Activated T-helper 1 cell treated with anti-CD3 and anti-CD28 coated beads, Interleukin-12 subunit alpha, Interleukin-12 subunit beta, Interleukin-2, Interleukin-4 antibody, amounts not matched to agents 30 ng/mL and 10 ng/mL and 1 ng/mL, durations not matched to agents 14 hours and 24 hours and 36 hours (primary cell): Measurements from ENCODE around the gene ODF4. TPM values are rescaled to one million over a fixed set of nuclear protein-coding genes. Genes with fewer than 3 reads are reported as not detected.
"Not testable (repeated sequence)": the region's sequence is repeated elsewhere in the genome, so short reads cannot be mapped to it uniquely, and the experiment has no call there.

Experiments used
- DNase-seq: peaks from one replicate; pipeline ENCODE4 v3.0.0; 2021; ENCODE audit warnings: low spot score
- H3K27ac Mint-ChIP-seq: one replicate; pipeline ENCODE4 v1.8.0; 2021; ENCODE audit warnings: mild to moderate bottlenecking, mixed read lengths
- H3K27me3 Mint-ChIP-seq: one replicate; pipeline ENCODE4 v1.8.0; 2022; ENCODE audit warnings: mild to moderate bottlenecking, moderate library complexity, mixed read lengths; ENCODE audit not compliant: insufficient read depth
- H3K36me3 Mint-ChIP-seq: one replicate; pipeline ENCODE4 v1.8.0; 2021; ENCODE audit warnings: low read depth, mixed read lengths
- H3K4me1 Mint-ChIP-seq: one replicate; pipeline ENCODE4 v1.8.0; 2021; ENCODE audit warnings: low read depth, mixed read lengths
- H3K4me3 Mint-ChIP-seq: one replicate; pipeline ENCODE4 v1.8.0; 2021; ENCODE audit warnings: mild to moderate bottlenecking, moderate library complexity, mixed read lengths
- H3K9me3 Mint-ChIP-seq: one replicate; pipeline ENCODE4 v1.8.0; 2021; ENCODE audit warnings: mixed read lengths
- intact Hi-C: fragments of 100-400 bp; cut with micrococcal nuclease; formaldehyde crosslinking; loops from one replicate; pipeline ENCODE4 v1.15.1; 2024
- total RNA-seq: library from RNA; stranded (reverse); gene quantifications from 2 replicates; pipeline ENCODE4 v1.2.3, GENCODE V29; 2022

Gene ODF4
- total RNA-seq, 1 donor from 2014 or later = not detected

GRCh38 chr17:8360751-8361150, 21.1 kb downstream of the ODF4 start:
- Mint-ChIP-seq H3K27me3 (peaks cover 5% of the 10 kb centered on the region), H3K9me3 (no peaks in the 10 kb centered on the region), H3K36me3 (no peaks in the 10 kb centered on the region), H3K4me3 (no peak overlapping the region), H3K4me1 (peaks cover 5% of the 10 kb centered on the region), H3K27ac (no peak overlapping the region)
- intact Hi-C loops = no loop called here
- DNase-seq = no peak

GRCh38 chr17:8362651-8363332, 23.2 kb downstream of the ODF4 start:
- DNase-seq = no peak
- H3K36me3 Mint-ChIP-seq = no peaks in the 10 kb centered on the region
- no peak overlapping the region for H3K27ac Mint-ChIP-seq
- peaks cover 5% of the 10 kb centered on the region for H3K4me1 Mint-ChIP-seq
- intact Hi-C loops = no loop called here
- H3K4me3 Mint-ChIP-seq = no peak overlapping the region
- H3K9me3 Mint-ChIP-seq = no peaks in the 10 kb centered on the region
- H3K27me3 Mint-ChIP-seq = peaks cover 5% of the 10 kb centered on the region

GRCh38 chr17:8365143-8365542, 25.5 kb downstream of the ODF4 start:
- intact Hi-C loops = no loop called here
- DNase-seq = no peak
- peaks cover 5% of the 10 kb centered on the region for H3K4me1 Mint-ChIP-seq
- H3K27ac Mint-ChIP-seq = no peak overlapping the region
- peaks cover 11% of the 10 kb centered on the region for H3K36me3 Mint-ChIP-seq
- H3K27me3 Mint-ChIP-seq = no peaks in the 10 kb centered on the region
- no peak overlapping the region for H3K4me3 Mint-ChIP-seq
- no peaks in the 10 kb centered on the region for H3K9me3 Mint-ChIP-seq

GRCh38 chr17:8366231-8366630, 26.6 kb downstream of the ODF4 start:
- Mint-ChIP-seq H3K4me1 (peaks cover under 1% of the 10 kb centered on the region), H3K4me3 (no peak overlapping the region), H3K27me3 (no peaks in the 10 kb centered on the region), H3K9me3 (no peaks in the 10 kb centered on the region), H3K36me3 (peaks cover 13% of the 10 kb centered on the region), H3K27ac (no peak overlapping the region)
- intact Hi-C loops = no loop called here
- no peak for DNase-seq

- Mint-ChIP-seq H3K9me3 (no peaks in the 10 kb centered on the region), H3K27ac (no peak overlapping the region), H3K4me3 (no peak overlapping the region), H3K36me3 (peaks cover 16% of the 10 kb centered on the region), H3K27me3 (no peaks in the 10 kb centered on the region), H3K4me1 (no peaks in the 10 kb centered on the region)
- intact Hi-C loops = no loop called here
- no peak for DNase-seq
Measured at GRCh38 chr17:8368193-8368592, 28.6 kb downstream of the ODF4 start.

GRCh38 chr17:8369944-8370343, 30.3 kb downstream of the ODF4 start:
- no peaks in the 10 kb centered on the region for H3K27me3 Mint-ChIP-seq
- no peaks in the 10 kb centered on the region for H3K4me1 Mint-ChIP-seq
- peaks cover 17% of the 10 kb centered on the region for H3K36me3 Mint-ChIP-seq
- intact Hi-C loops = loop anchor here (10.0 kb wide), 1 partner anchor 145 kb away; no protein-coding TSS in a partner anchor
- H3K27ac Mint-ChIP-seq = no peak overlapping the region
- H3K4me3 Mint-ChIP-seq = no peak overlapping the region
- no peaks in the 10 kb centered on the region for H3K9me3 Mint-ChIP-seq
- no peak for DNase-seq

GRCh38 chr17:8371786-8372185, 32.1 kb downstream of the ODF4 start:
- Mint-ChIP-seq H3K4me3 (no peak overlapping the region), H3K9me3 (no peaks in the 10 kb centered on the region), H3K36me3 (peaks cover 24% of the 10 kb centered on the region), H3K4me1 (peaks cover 15% of the 10 kb centered on the region), H3K27me3 (no peaks in the 10 kb centered on the region), H3K27ac (no peak overlapping the region)
- DNase-seq = no peak
- intact Hi-C loops = loop anchor here (10.0 kb wide), 1 partner anchor 147 kb away; no protein-coding TSS in a partner anchor

GRCh38 chr17:8372422-8372821, 32.8 kb downstream of the ODF4 start:
- H3K4me1 Mint-ChIP-seq = peaks cover 21% of the 10 kb centered on the region
- H3K27me3 Mint-ChIP-seq = no peaks in the 10 kb centered on the region
- no peak overlapping the region for H3K4me3 Mint-ChIP-seq
- H3K9me3 Mint-ChIP-seq = no peaks in the 10 kb centered on the region
- no peak for DNase-seq
- no peak overlapping the region for H3K27ac Mint-ChIP-seq
- intact Hi-C loops = loop anchor here (10.0 kb wide), 1 partner anchor 148 kb away; no protein-coding TSS in a partner anchor
- H3K36me3 Mint-ChIP-seq = peaks cover 27% of the 10 kb centered on the region

- DNase-seq, H3K4me3 Mint-ChIP-seq, H3K27ac Mint-ChIP-seq, H3K27me3 Mint-ChIP-seq, H3K9me3 Mint-ChIP-seq: not testable (repeated sequence)
- H3K4me1 Mint-ChIP-seq = peaks cover 34% of the 10 kb centered on the region
- intact Hi-C loops = loop anchor here (10.0 kb wide), 1 partner anchor 149 kb away; no protein-coding TSS in a partner anchor
- H3K36me3 Mint-ChIP-seq = peaks cover 41% of the 10 kb centered on the region
Measured at GRCh38 chr17:8373856-8374255, 34.2 kb downstream of the ODF4 start.

GRCh38 chr17:8375738-8376259, 36.2 kb downstream of the ODF4 start:
- peak overlapping the region; percentile 75 for H3K27ac Mint-ChIP-seq
- H3K9me3 Mint-ChIP-seq = no peaks in the 10 kb centered on the region
- intact Hi-C loops = loop anchor here (10.0 kb wide), 1 partner anchor 151 kb away; no protein-coding TSS in a partner anchor
- H3K27me3 Mint-ChIP-seq = no peaks in the 10 kb centered on the region
- H3K4me3 Mint-ChIP-seq = peak overlapping the region; percentile 86
- DNase-seq = no peak
- H3K36me3 Mint-ChIP-seq = peaks cover 42% of the 10 kb centered on the region
- H3K4me1 Mint-ChIP-seq = peaks cover 50% of the 10 kb centered on the region

GRCh38 chr17:8376271-8377067, 36.8 kb downstream of the ODF4 start, which contains the start of gene KRABD2:
TSS of gene KRABD2 (minus strand) at chr17:8376704.
- peaks cover 57% of the 10 kb centered on the region for H3K4me1 Mint-ChIP-seq
- peak; percentile 86 for DNase-seq
- H3K27ac Mint-ChIP-seq = peak within 1 kb of the TSS; percentile 75
- H3K4me3 Mint-ChIP-seq = peak within 1 kb of the TSS; percentile 86
- no peaks in the 10 kb centered on the region for H3K9me3 Mint-ChIP-seq
- H3K27me3 Mint-ChIP-seq = no peaks in the 10 kb centered on the region
- H3K36me3 Mint-ChIP-seq = peaks cover 48% of the 10 kb centered on the region
- intact Hi-C loops = loop anchor here (10.0 kb wide), 1 partner anchor 152 kb away; no protein-coding TSS in a partner anchor

- H3K4me1 Mint-ChIP-seq = peaks cover 57% of the 10 kb centered on the region
- peak overlapping the region; percentile 86 for H3K4me3 Mint-ChIP-seq
Measured at GRCh38 chr17:8377422-8377821, 37.8 kb downstream of the ODF4 start.

More at GRCh38 chr17:8377422-8377821, 37.8 kb downstream of the ODF4 start:
- H3K27me3 Mint-ChIP-seq = no peaks in the 10 kb centered on the region
- intact Hi-C loops = loop anchor here (10.0 kb wide), 1 partner anchor 153 kb away; no protein-coding TSS in a partner anchor
- H3K27ac Mint-ChIP-seq = peak overlapping the region; percentile 35
- H3K9me3 Mint-ChIP-seq = no peaks in the 10 kb centered on the region
- DNase-seq = no peak
- peaks cover 54% of the 10 kb centered on the region for H3K36me3 Mint-ChIP-seq
